Smooth muscle cell (in vitro differentiated cells): Measurements from ENCODE around the gene AGAP1. TPM values are rescaled to one million over a fixed set of nuclear protein-coding genes. Genes with fewer than 3 reads are reported as not detected.

Experiments
- DNase-seq: peaks from one replicate; lab custom pipeline; 2025; ENCODE audit not compliant: unreplicated experiment; lab: John Stamatoyannopoulos, UW
- H2AFZ ChIP-seq: fragments of 200-600 bp; sonication (generic); 2 replicates; pipeline ENCODE4 v1.6.0; 2016; ENCODE audit warnings: antibody characterized with exemption, low read depth, mild to moderate bottlenecking
- H3F3A ChIP-seq: fragments of 200-600 bp; sonication (generic); 2 replicates; pipeline ENCODE4 v1.6.0; 2017; ENCODE audit warnings: antibody characterized with exemption, low read depth
- H3K27ac ChIP-seq: fragments of 200-600 bp; sonication (generic); 2 replicates; pipeline ENCODE4 v1.5.1; 2016; ENCODE audit warnings: low read depth, mild to moderate bottlenecking
- H3K27me3 ChIP-seq: fragments of 200-600 bp; sonication (generic); 2 replicates; pipeline ENCODE4 v1.6.1; 2016; ENCODE audit warnings: low read depth, mild to moderate bottlenecking
- H3K36me3 ChIP-seq: fragments of 200-600 bp; sonication (generic); 2 replicates; pipeline ENCODE4 v1.5.1; 2016; ENCODE audit warnings: low read depth
- H3K4me1 ChIP-seq: fragments of 200-600 bp; sonication (generic); 2 replicates; pipeline ENCODE4 v1.5.1; 2016; ENCODE audit warnings: low read depth
- H3K4me2 ChIP-seq: fragments of 200-600 bp; sonication (generic); 2 replicates; pipeline ENCODE4 v1.6.0; 2016; ENCODE audit warnings: mild to moderate bottlenecking
- H3K4me3 ChIP-seq: fragments of 200-600 bp; sonication (generic); 2 replicates; pipeline ENCODE4 v1.5.1; 2016; ENCODE audit warnings: mild to moderate bottlenecking
- H3K79me2 ChIP-seq: fragments of 200-600 bp; sonication (generic); 2 replicates; pipeline ENCODE4 v1.6.0; 2016; ENCODE audit warnings: low read depth, mild to moderate bottlenecking
- H3K9ac ChIP-seq: fragments of 200-600 bp; sonication (generic); 2 replicates; pipeline ENCODE4 v1.6.0; 2016; ENCODE audit warnings: low read depth
- H3K9me3 ChIP-seq: fragments of 200-600 bp; sonication (generic); replicated peaks from 2 replicates; pipeline ENCODE4 v1.5.1; 2016; ENCODE audit warnings: low read depth
- H4K20me1 ChIP-seq: fragments of 200-600 bp; sonication (generic); 2 replicates; pipeline ENCODE4 v1.6.0; 2016; ENCODE audit warnings: low read depth
- CTCF ChIP-seq: fragments of 200-600 bp; sonication (generic); IDR thresholded peaks from 2 replicates; pipeline ENCODE4 v1.5.1; 2017; ENCODE audit warnings: borderline replicate concordance, mild to moderate bottlenecking, antibody characterized with exemption; ENCODE audit not compliant: insufficient read depth, poor library complexity, severe bottlenecking
- WGBS: methylation state at CpG from one replicate; pipeline ENCODE4 v1.1.7; 2016; ENCODE audit warnings: low lambda C conversion rate; 5-methylcytosine and 5-hydroxymethylcytosine counted together
- polyA plus RNA-seq: library from polyadenylated mRNA; unstranded; fragments of >200 nt; fragmentation: Nextera tagmentation; extraction: Ambion mirVana; gene quantifications from 2 replicates; pipeline ENCODE4 v1.2.1, GENCODE V29; 2016
- total RNA-seq: library from RNA; depleted of rRNA; stranded (reverse); fragments of >200 nt; gene quantifications from 2 replicates; pipeline ENCODE4 v1.2.3, GENCODE V29; 2014

The AGAP1 gene
- total and polyA plus RNA-seq, 2 experiments from 2014 or later: 3.9 to 9.8 TPM

- Histone ChIP-seq H3K4me1 (no peaks in the 10 kb centered on the region), H3F3A (no peaks in the 10 kb centered on the region), H3K36me3 (no peaks in the 10 kb centered on the region), H3K79me2 (no peaks in the 10 kb centered on the region), H4K20me1 (peaks cover 13% of the 10 kb centered on the region), H3K9me3 (no peaks in the 10 kb centered on the region), H2AFZ (no peak overlapping the region), H3K4me3 (no peak overlapping the region), H3K27me3 (no peaks in the 10 kb centered on the region), H3K27ac (no peak overlapping the region), H3K9ac (no peak overlapping the region), H3K4me2 (no peak overlapping the region)
- TF ChIP-seq CTCF: no peak
- no peak for DNase-seq
- whole genome bisulfite sequencing: 94% methylated on average over 7 of the region's 7 CpGs
These were observed 240.3 kb downstream of the AGAP1 start for GRCh38 chr2:235734168-235734567.

- H3K9ac ChIP-seq: no peak overlapping the region
- H3K4me1 ChIP-seq: no peaks in the 10 kb centered on the region
- H3K4me2 ChIP-seq: no peak overlapping the region
- no peaks in the 10 kb centered on the region for H3K27me3 ChIP-seq
- no peaks in the 10 kb centered on the region for H3K9me3 ChIP-seq
- 94% methylated on average over 20 of the region's 21 CpGs for WGBS
- peaks cover 14% of the 10 kb centered on the region for H4K20me1 ChIP-seq
- H3F3A ChIP-seq: no peaks in the 10 kb centered on the region
- no peak for TF ChIP-seq CTCF
- H2AFZ ChIP-seq: no peak overlapping the region
- H3K79me2 ChIP-seq: no peaks in the 10 kb centered on the region
- no peaks in the 10 kb centered on the region for H3K36me3 ChIP-seq
- no peak for DNase-seq
- H3K4me3 ChIP-seq: no peak overlapping the region
- H3K27ac ChIP-seq: no peak overlapping the region
These were observed 240.9 kb downstream of the AGAP1 start for GRCh38 chr2:235734688-235735231.

- Histone ChIP-seq H3K9me3 (no peaks in the 10 kb centered on the region), H3K4me2 (no peak overlapping the region), H3K9ac (no peak overlapping the region), H3F3A (no peaks in the 10 kb centered on the region), H2AFZ (no peak overlapping the region), H3K79me2 (no peaks in the 10 kb centered on the region), H4K20me1 (peaks cover 21% of the 10 kb centered on the region), H3K27ac (no peak overlapping the region), H3K4me1 (no peaks in the 10 kb centered on the region), H3K27me3 (no peaks in the 10 kb centered on the region), H3K4me3 (no peak overlapping the region), H3K36me3 (no peaks in the 10 kb centered on the region)
- no peak for TF ChIP-seq CTCF
- DNase-seq: no peak
- WGBS: 95% methylated on average over 10 of the region's 10 CpGs
These were observed 243.6 kb downstream of the AGAP1 start for GRCh38 chr2:235737396-235737795.

GRCh38 chr2:235737840-235738239 is 244.0 kb downstream of the AGAP1 start:
- WGBS: 99% methylated on average over 10 of the region's 10 CpGs
- peaks cover 17% of the 10 kb centered on the region for H4K20me1 ChIP-seq
- no peak overlapping the region for H3K4me2 ChIP-seq
- H3K79me2 ChIP-seq: no peaks in the 10 kb centered on the region
- no peak overlapping the region for H3K4me3 ChIP-seq
- no peaks in the 10 kb centered on the region for H3K27me3 ChIP-seq
- no peak for TF ChIP-seq CTCF
- no peaks in the 10 kb centered on the region for H3K36me3 ChIP-seq
- no peak overlapping the region for H3K27ac ChIP-seq
- no peaks in the 10 kb centered on the region for H3K9me3 ChIP-seq
- no peaks in the 10 kb centered on the region for H3F3A ChIP-seq
- H3K9ac ChIP-seq: no peak overlapping the region
- no peak overlapping the region for H2AFZ ChIP-seq
- no peaks in the 10 kb centered on the region for H3K4me1 ChIP-seq
- DNase-seq: no peak
